Hepatocyte (in vitro differentiated cells): ENCODE data around the gene FTSJ1. TPM values are rescaled to one million over a fixed set of nuclear protein-coding genes. Genes with fewer than 3 reads are reported as not detected.

ENCODE experiments used
- DNase-seq: peaks from one replicate; pipeline ENCODE4 v3.0.0-alpha.2; 2016; ENCODE audit warnings: low spot score
- H2AFZ ChIP-seq: fragments of 200-600 bp; sonication (generic); 2 replicates; pipeline ENCODE4 v1.6.0; 2016; ENCODE audit warnings: antibody characterized with exemption, mild to moderate bottlenecking
- H3K27ac ChIP-seq: fragments of 200-600 bp; sonication (generic); 2 replicates; pipeline ENCODE4 v1.5.1; 2016; ENCODE audit warnings: mild to moderate bottlenecking
- H3K27me3 ChIP-seq: fragments of 200-600 bp; sonication (generic); 2 replicates; pipeline ENCODE4 v1.6.1; 2016
- H3K36me3 ChIP-seq: fragments of 200-600 bp; sonication (generic); replicated peaks from 2 replicates; pipeline ENCODE4 v1.5.1; 2016; ENCODE audit warnings: low read depth; ENCODE audit not compliant: insufficient read depth
- H3K4me1 ChIP-seq: fragments of 200-600 bp; sonication (generic); 2 replicates; pipeline ENCODE4 v1.5.1; 2016; ENCODE audit warnings: mild to moderate bottlenecking, moderate library complexity; ENCODE audit not compliant: insufficient read depth
- H3K4me2 ChIP-seq: fragments of 200-600 bp; sonication (generic); 2 replicates; pipeline ENCODE4 v1.6.0; 2016
- H3K4me3 ChIP-seq: fragments of 200-600 bp; sonication (generic); 2 replicates; pipeline ENCODE4 v1.5.1; 2016; ENCODE audit warnings: mild to moderate bottlenecking
- H3K79me2 ChIP-seq: fragments of 200-600 bp; sonication (generic); 2 replicates; pipeline ENCODE4 v1.6.0; 2017; ENCODE audit warnings: mild to moderate bottlenecking
- H3K9me2 ChIP-seq: fragments of 200-600 bp; sonication (generic); replicated peaks from 2 replicates; pipeline ENCODE4 v1.6.0; 2017; ENCODE audit warnings: mild to moderate bottlenecking; ENCODE audit not compliant: insufficient read depth
- H3K9me3 ChIP-seq: fragments of 200-600 bp; sonication (generic); 2 replicates; pipeline ENCODE4 v1.5.1; 2016; ENCODE audit warnings: low read depth, mild to moderate bottlenecking
- H4K20me1 ChIP-seq: fragments of 200-600 bp; sonication (generic); 2 replicates; pipeline ENCODE4 v1.6.0; 2016; ENCODE audit warnings: mild to moderate bottlenecking; ENCODE audit not compliant: insufficient read depth, poor library complexity, severe bottlenecking
- CTCF ChIP-seq: fragments of 200-600 bp; sonication (generic); IDR thresholded peaks from 2 replicates; pipeline ENCODE4 v1.5.1; 2016; ENCODE audit warnings: antibody characterized with exemption, mild to moderate bottlenecking; ENCODE audit not compliant: poor library complexity
- EZH2 ChIP-seq: fragments of 200-600 bp; sonication (generic); IDR thresholded peaks from 2 replicates; pipeline ENCODE4 v1.6.1; 2016; ENCODE audit warnings: antibody characterized with exemption, mild to moderate bottlenecking, borderline replicate concordance
- EZH2phosphoT487 ChIP-seq: fragments of 200-600 bp; sonication (generic); IDR thresholded peaks from one replicate; pipeline ENCODE4 v1.6.1; 2018; ENCODE audit warnings: antibody characterized with exemption, mild to moderate bottlenecking, low read depth, moderate library complexity; ENCODE audit not compliant: unreplicated experiment, severe bottlenecking
- WGBS: methylation state at CpG from one replicate; pipeline ENCODE4 v1.1.6; 2016; ENCODE audit warnings: low lambda C conversion rate; ENCODE audit errors: missing lambda C conversion rate; 5-methylcytosine and 5-hydroxymethylcytosine counted together
- polyA plus RNA-seq: library from polyadenylated mRNA; unstranded; fragments of >200 nt; fragmentation: Nextera tagmentation; extraction: Ambion mirVana; gene quantifications from 2 replicates; pipeline ENCODE4 v1.2.1, GENCODE V29; 2016
- total RNA-seq: library from RNA; depleted of rRNA; stranded (reverse); fragments of >200 nt; gene quantifications from 2 replicates; pipeline ENCODE4 v1.2.3, GENCODE V29; 2014

The FTSJ1 gene
- total and polyA plus RNA-seq, 2 experiments from 2014 or later = 38.4 to 43.8 TPM

- Histone ChIP-seq H3K4me1 (no peaks in the 10 kb centered on the region), H4K20me1 (no peaks in the 10 kb centered on the region), H2AFZ (no peak overlapping the region), H3K27ac (no peak overlapping the region), H3K36me3 (no peaks in the 10 kb centered on the region), H3K4me2 (no peak overlapping the region), H3K79me2 (peaks cover 13% of the 10 kb centered on the region), H3K9me3 (no peaks in the 10 kb centered on the region), H3K9me2 (no peaks in the 10 kb centered on the region), H3K27me3 (no peaks in the 10 kb centered on the region), H3K4me3 (no peak overlapping the region)
- TF ChIP-seq EZH2 (no peak), CTCF (no peak), EZH2phosphoT487 (no peak)
- 49% methylated on average over 12 of the region's 12 CpGs for WGBS
- DNase-seq = no peak
Measured at GRCh38 chrX:48472851-48473703, 2.9 kb upstream of the FTSJ1 start.

- no peaks in the 10 kb centered on the region for H3K36me3 ChIP-seq
- DNase-seq = no peak
- no peak overlapping the region for H3K4me3 ChIP-seq
- no peak overlapping the region for H3K27ac ChIP-seq
- H3K79me2 ChIP-seq = peaks cover 13% of the 10 kb centered on the region
- no peaks in the 10 kb centered on the region for H3K4me1 ChIP-seq
- H4K20me1 ChIP-seq = no peaks in the 10 kb centered on the region
- H3K27me3 ChIP-seq = no peaks in the 10 kb centered on the region
- no peak overlapping the region for H2AFZ ChIP-seq
- no peak overlapping the region for H3K4me2 ChIP-seq
- TF ChIP-seq EZH2phosphoT487 = no peak
- H3K9me2 ChIP-seq = no peaks in the 10 kb centered on the region
- no peaks in the 10 kb centered on the region for H3K9me3 ChIP-seq
- 74% methylated on average over 9 of the region's 9 CpGs for WGBS
Measured at GRCh38 chrX:48473704-48473990, 2.4 kb upstream of the FTSJ1 start.

GRCh38 chrX:48474127-48474526 is 1.9 kb upstream of the FTSJ1 start:
- H3K4me1 ChIP-seq = no peaks in the 10 kb centered on the region
- H3K36me3 ChIP-seq = no peaks in the 10 kb centered on the region
- peak; percentile 4 for TF ChIP-seq CTCF
- no peak for TF ChIP-seq EZH2phosphoT487
- no peak for TF ChIP-seq EZH2
- no peak overlapping the region for H2AFZ ChIP-seq
- peaks cover 13% of the 10 kb centered on the region for H3K79me2 ChIP-seq
- no peaks in the 10 kb centered on the region for H3K27me3 ChIP-seq
- DNase-seq = no peak
- WGBS = 80% methylated on average over 10 of the region's 10 CpGs
- no peak overlapping the region for H3K4me3 ChIP-seq
- H3K9me3 ChIP-seq = no peaks in the 10 kb centered on the region
- no peak overlapping the region for H3K4me2 ChIP-seq
- H3K9me2 ChIP-seq = no peaks in the 10 kb centered on the region
- H3K27ac ChIP-seq = no peak overlapping the region
- H4K20me1 ChIP-seq = no peaks in the 10 kb centered on the region

- no peaks in the 10 kb centered on the region for H4K20me1 ChIP-seq
- H3K9me2 ChIP-seq = no peaks in the 10 kb centered on the region
- TF ChIP-seq CTCF (no peak), EZH2phosphoT487 (no peak), EZH2 (no peak)
- no peak for DNase-seq
- H2AFZ ChIP-seq = no peak overlapping the region
- peaks cover 13% of the 10 kb centered on the region for H3K79me2 ChIP-seq
- no peak overlapping the region for H3K27ac ChIP-seq
- no peaks in the 10 kb centered on the region for H3K4me1 ChIP-seq
- 91% methylated on average over 6 of the region's 6 CpGs for WGBS
- no peaks in the 10 kb centered on the region for H3K9me3 ChIP-seq
- H3K4me3 ChIP-seq = no peak overlapping the region
- no peaks in the 10 kb centered on the region for H3K36me3 ChIP-seq
- no peaks in the 10 kb centered on the region for H3K27me3 ChIP-seq
- peak overlapping the region; percentile 84 for H3K4me2 ChIP-seq
Measured at GRCh38 chrX:48474581-48474980, 1.4 kb upstream of the FTSJ1 start.
